ENCODE results near the gene MAGEA3. TPM values are rescaled to one million over a fixed set of nuclear protein-coding genes. Genes with fewer than 3 reads are reported as not detected.

MAGEA3 gene
- total RNA-seq: not detected in 2 replicates

DNA sequence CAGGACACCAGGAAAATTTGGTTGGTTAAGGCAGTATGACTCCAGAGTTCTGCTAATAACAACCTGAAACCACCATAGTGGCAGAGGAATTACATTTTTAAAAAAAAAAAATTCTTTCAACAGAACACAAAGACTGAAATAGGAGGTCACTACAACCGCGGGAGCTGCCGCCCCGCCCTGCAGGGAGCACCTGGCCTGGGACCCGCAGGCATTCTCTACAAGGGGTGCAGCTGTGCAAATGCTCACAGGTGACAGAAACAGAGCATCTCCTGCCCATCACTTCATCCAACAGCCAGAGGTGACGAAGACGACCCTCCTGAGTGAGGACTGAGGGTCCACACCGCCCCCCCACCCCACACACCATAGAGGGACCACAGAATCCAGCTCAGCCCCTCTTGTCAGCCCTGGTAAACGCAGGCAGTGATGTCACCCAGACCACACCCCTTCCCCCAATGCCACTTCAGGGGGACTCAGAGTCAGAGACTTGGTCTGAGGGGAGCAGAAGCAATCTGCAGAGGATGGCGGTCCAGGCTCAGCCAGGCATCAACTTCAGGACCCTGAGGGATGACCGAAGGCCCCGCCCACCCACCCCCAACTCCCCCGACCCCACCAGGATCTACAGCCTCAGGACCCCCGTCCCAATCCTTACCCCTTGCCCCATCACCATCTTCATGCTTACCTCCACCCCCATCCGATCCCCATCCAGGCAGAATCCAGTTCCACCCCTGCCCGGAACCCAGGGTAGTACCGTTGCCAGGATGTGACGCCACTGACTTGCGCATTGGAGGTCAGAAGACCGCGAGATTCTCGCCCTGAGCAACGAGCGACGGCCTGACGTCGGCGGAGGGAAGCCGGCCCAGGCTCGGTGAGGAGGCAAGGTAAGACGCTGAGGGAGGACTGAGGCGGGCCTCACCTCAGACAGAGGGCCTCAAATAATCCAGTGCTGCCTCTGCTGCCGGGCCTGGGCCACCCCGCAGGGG lies at the start of gene MAGEA3:
TSS of gene MAGEA3 (plus strand) at position 843 of the 980 bp plus-strand sequence. CDS start 2,039 bp downstream, outside the sequence.

GRCh38 chrX:152709173-152709572 lies 10.6 kb downstream of the MAGEA3 start, which contains the start of gene CSAG2:
Gene CSAG2 (minus strand): TSS chrX:152709273. CDS start chrX:152709112, 161 bp downstream.

DNA sequence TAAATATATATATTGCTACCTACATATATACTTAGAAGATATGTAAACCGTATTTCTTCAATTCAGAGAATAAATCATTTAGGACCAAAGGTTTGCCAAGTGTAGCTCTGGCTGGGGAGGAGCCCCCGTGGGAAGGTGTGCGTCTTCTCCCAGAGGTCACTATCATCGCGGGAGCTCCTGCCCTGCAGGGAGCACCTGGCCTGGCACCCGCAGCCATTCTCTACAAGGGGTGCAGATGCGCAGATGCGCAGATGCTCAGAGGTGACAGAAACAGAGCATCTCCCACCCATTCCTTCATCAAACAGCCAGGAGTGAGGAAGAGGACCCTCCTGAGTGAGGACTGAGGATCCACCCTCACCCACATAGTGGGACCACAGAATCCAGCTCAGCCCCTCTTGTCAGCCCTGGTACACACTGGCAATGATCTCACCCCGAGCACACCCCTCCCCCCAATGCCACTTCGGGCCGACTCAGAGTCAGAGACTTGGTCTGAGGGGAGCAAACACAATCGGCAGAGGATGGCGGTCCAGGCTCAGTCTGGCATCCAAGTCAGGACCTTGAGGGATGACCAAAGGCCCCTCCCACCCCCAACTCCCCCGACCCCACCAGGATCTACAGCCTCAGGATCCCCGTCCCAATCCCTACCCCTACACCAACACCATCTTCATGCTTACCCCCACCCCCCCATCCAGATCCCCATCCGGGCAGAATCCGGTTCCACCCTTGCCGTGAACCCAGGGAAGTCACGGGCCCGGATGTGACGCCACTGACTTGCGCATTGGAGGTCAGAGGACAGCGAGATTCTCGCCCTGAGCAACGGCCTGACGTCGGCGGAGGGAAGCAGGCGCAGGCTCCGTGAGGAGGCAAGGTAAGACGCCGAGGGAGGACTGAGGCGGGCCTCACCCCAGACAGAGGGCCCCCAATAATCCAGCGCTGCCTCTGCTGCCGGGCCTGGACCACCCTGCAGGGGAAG lies 15.5 kb downstream of the MAGEA3 start, which contains the start of gene MAGEA2B:
TSS of gene MAGEA2B (plus strand) at position 814 of the 973 bp plus-strand sequence. CDS start 2,479 bp downstream, outside the sequence.

GRCh38 chrX:152733261-152733975 lies 34.8 kb downstream of the MAGEA3 start, which contains the start of the genes CSAG1 and MAGEA12:
Gene CSAG1 (minus strand): TSS chrX:152733721. CDS start chrX:152732460, 1,261 bp downstream.
Gene MAGEA12 (plus strand): TSS chrX:152733757. CDS start chrX:152736162, 2,405 bp downstream.

Other genes starting within 250 kb of the MAGEA3 start
- 0.08 TPM in 1 of 2 replicates, not detected in the other for gene GABRA3, start 247.5 kb upstream of the MAGEA3 start, total RNA-seq
- gene GABRQ, start 60.9 kb upstream of the MAGEA3 start, total RNA-seq: not detected in 2 replicates
- gene CSAG2, start 10.5 kb downstream of the MAGEA3 start, total RNA-seq: not detected in 2 replicates
- gene MAGEA2B, start 15.8 kb downstream of the MAGEA3 start, total RNA-seq: not detected in 2 replicates
- gene CSAG1, start 34.9 kb downstream of the MAGEA3 start, total RNA-seq: not detected in 2 replicates
- not detected in 2 replicates for gene MAGEA12, start 35.0 kb downstream of the MAGEA3 start, total RNA-seq
- gene MAGEA2, start 55.0 kb downstream of the MAGEA3 start, total RNA-seq: not detected in 2 replicates
- not detected in 2 replicates for gene CSAG3, start 60.4 kb downstream of the MAGEA3 start, total RNA-seq
- gene MAGEA6, start 70.9 kb downstream of the MAGEA3 start, total RNA-seq: not detected in 2 replicates
- 46.8 and 51.5 TPM in 2 replicates for gene CETN2, start 132.0 kb downstream of the MAGEA3 start, total RNA-seq
- 32.7 and 44.9 TPM in 2 replicates for gene NSDHL, start 132.3 kb downstream of the MAGEA3 start, total RNA-seq
- gene ZNF185, start 199.3 kb downstream of the MAGEA3 start, total RNA-seq: 7.9 and 25.1 TPM in 2 replicates

All from hair follicular keratinocyte (primary cell).